ENCODE measurements around the gene SUSD6. TPM values are rescaled to one million over a fixed set of nuclear protein-coding genes. Genes with fewer than 3 reads are reported as not detected.

The SUSD6 gene
- 28.1 and 29.7 TPM in 2 replicates for total RNA-seq

DNA sequence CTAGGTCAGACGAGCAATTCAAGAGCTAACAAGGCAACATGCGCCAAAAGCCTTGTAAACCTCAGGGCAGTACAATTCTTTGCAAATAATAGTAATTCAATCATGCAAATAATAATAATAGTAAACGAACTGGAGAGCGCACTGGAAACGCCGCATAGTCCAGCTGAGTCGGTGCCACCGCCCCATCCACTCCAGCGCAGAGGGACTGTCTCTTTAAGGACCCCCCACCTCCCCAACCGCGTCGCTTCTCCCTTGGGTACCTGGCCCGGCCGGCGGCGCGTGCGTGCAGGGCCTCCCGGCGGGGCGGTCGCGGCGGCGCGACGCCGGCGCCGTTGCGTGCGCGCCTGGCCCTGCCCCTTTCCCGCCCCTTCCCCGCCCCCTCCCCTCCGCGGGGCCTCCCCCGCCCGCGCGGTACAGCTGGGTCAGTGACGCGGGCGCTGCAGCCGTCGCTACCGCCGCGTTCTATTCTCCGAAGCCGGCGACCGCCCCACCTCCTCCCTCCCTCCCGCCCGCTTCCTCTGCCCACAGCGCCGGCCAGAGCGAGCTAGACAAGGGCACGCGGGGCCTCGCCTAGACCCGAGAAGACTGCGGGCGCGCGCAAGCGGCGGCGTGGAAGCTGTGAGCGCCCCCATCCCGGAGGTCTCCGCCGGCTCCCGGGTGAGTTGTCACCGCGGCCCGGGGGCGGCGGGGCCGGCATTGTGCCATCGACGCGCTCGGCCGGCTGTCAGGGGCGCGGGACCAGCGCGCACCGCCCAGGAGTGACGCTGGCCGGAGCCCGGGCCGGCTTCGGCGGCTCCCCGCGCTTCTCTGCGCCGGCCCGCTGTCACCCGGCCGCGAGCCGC, at the start of gene SUSD6:
SUSD6 (plus strand) TSS at position 425 of the 842 bp plus-strand sequence. CDS start 46,997 bp downstream, outside the sequence.

GRCh38 chr14:69574263-69574953, 37.0 kb upstream of the SUSD6 start, which contains the start of gene CCDC177:
Gene CCDC177 (minus strand): TSS chr14:69574871. CDS start chr14:69573622, 1,249 bp downstream.

Other genes with a start within 250 kb of the SUSD6 start
- gene ERH, start 213.3 kb upstream of the SUSD6 start, total RNA-seq: 126 and 132 TPM in 2 replicates
- 127 and 139 TPM in 2 replicates for gene SLC39A9, start 212.9 kb upstream of the SUSD6 start, total RNA-seq
- gene PLEKHD1, start 126.9 kb upstream of the SUSD6 start, total RNA-seq: not detected in 2 replicates
- not detected in 2 replicates for gene CCDC177, start 36.7 kb upstream of the SUSD6 start, total RNA-seq
- 143 and 154 TPM in 2 replicates for gene SRSF5, start 155.5 kb downstream of the SUSD6 start, total RNA-seq
- gene SLC10A1, start 185.6 kb downstream of the SUSD6 start, total RNA-seq: not detected in 2 replicates

All from vein endothelial cell (primary cell).